Peyer's patch (tissue), 4 donors: Measurements from ENCODE around the gene DUSP9. TPM values are rescaled to one million over a fixed set of nuclear protein-coding genes. Genes with fewer than 3 reads are reported as not detected.

Source experiments
- DNase-seq, 3 donors: peaks; one replicate each; pipeline ENCODE4 v3.0.0-alpha.2; 2017 to 2019
- H3K27ac ChIP-seq, 4 donors: fragments of 200-600 bp; sonication (generic); one replicate each; pipeline ENCODE4 v1.5.1; 2016 to 2019
- H3K27me3 ChIP-seq, 2 donors: fragments of 200-600 bp; sonication (generic); one replicate each; pipeline ENCODE4 v1.5.1; 2019
- H3K36me3 ChIP-seq, 3 donors: fragments of 200-600 bp; sonication (generic); one replicate each; pipeline ENCODE4 v1.5.1; 2016 to 2019
- H3K4me1 ChIP-seq, 4 donors: fragments of 200-600 bp; sonication (generic); one replicate each; pipeline ENCODE4 v1.5.1; 2016 to 2019
- H3K4me3 ChIP-seq, 4 donors: fragments of 200-600 bp; sonication (generic); 1 replicate in 3 of 4; 2 replicates in 1 of 4; pipeline ENCODE4 v1.5.1; 2016 to 2019; ENCODE audit warnings: mild to moderate bottlenecking in 1 of 4
- H3K9me3 ChIP-seq, 4 donors: fragments of 200-600 bp; sonication (generic); one replicate each; pipeline ENCODE4 v1.5.1; 2016 to 2019; ENCODE audit warnings: mild to moderate bottlenecking in 1 of 4
- POLR2A ChIP-seq, 2 donors: fragments of 450-650 bp; IDR thresholded peaks; one replicate each; pipeline ENCODE4 v1.5.1; 2017; ENCODE audit warnings: antibody characterized with exemption in 2 of 2, mild to moderate bottlenecking in 2 of 2, moderate library complexity in 2 of 2
- total RNA-seq, 4 donors: library from RNA; depleted of rRNA; stranded (reverse); fragments of >200 nt; gene quantifications; one replicate each; pipeline ENCODE4 v1.1.0, GENCODE V29; 2016
- TF ChIP-seq, protein P1 (sequence below), 6 experiments: fragments of 450-650 bp in 4 of 6; fragments of 200-600 bp in 2 of 6; sonication (generic) in 1 of 6; IDR thresholded peaks; one replicate each; pipeline ENCODE4 v1.5.1; 2017 to 2019; ENCODE audit warnings: antibody characterized with exemption in 6 of 6, mild to moderate bottlenecking in 3 of 6, moderate library complexity in 1 of 6

Gene DUSP9
- total RNA-seq, 4 donors from 2014 or later, result not detected

DNA sequence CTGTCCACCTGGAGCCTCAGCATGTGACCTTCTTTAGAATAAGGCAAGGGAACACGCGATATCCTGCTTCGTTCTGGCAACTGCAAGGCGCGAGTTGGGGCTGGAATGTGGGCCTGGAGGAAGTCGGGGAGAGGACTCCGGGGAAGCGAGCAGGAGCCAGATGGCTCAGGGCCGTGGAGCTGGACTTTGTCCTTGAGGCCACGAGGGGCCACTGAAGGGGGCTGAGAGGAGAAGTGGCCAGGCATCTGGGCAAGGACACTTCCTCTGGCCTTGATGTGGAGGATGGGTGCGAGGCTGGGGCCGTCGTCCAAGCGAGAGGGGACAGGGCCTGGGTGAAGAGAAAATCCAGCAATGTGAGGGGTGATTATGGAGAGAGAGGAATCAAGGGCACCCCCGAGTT, 12.2 kb upstream of the DUSP9 start:
- H3K27ac ChIP-seq, result no peak overlapping the region
- H3K27me3 ChIP-seq, result no peaks in the 10 kb centered on the region
- no peaks in the 10 kb centered on the region for H3K36me3 ChIP-seq
- no peaks in the 10 kb centered on the region for H3K4me1 ChIP-seq
- DNase-seq, result no peak
- no peak overlapping the region for H3K4me3 ChIP-seq
- H3K9me3 ChIP-seq, result no peaks in the 10 kb centered on the region
- TF ChIP-seq POLR2A (IDR thresholded peaks at IDR 0.05), result no peak
- TF ChIP-seq, protein P1, sequence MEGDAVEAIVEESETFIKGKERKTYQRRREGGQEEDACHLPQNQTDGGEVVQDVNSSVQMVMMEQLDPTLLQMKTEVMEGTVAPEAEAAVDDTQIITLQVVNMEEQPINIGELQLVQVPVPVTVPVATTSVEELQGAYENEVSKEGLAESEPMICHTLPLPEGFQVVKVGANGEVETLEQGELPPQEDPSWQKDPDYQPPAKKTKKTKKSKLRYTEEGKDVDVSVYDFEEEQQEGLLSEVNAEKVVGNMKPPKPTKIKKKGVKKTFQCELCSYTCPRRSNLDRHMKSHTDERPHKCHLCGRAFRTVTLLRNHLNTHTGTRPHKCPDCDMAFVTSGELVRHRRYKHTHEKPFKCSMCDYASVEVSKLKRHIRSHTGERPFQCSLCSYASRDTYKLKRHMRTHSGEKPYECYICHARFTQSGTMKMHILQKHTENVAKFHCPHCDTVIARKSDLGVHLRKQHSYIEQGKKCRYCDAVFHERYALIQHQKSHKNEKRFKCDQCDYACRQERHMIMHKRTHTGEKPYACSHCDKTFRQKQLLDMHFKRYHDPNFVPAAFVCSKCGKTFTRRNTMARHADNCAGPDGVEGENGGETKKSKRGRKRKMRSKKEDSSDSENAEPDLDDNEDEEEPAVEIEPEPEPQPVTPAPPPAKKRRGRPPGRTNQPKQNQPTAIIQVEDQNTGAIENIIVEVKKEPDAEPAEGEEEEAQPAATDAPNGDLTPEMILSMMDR (IDR thresholded peaks at IDR 0.05), result no peak

DNA sequence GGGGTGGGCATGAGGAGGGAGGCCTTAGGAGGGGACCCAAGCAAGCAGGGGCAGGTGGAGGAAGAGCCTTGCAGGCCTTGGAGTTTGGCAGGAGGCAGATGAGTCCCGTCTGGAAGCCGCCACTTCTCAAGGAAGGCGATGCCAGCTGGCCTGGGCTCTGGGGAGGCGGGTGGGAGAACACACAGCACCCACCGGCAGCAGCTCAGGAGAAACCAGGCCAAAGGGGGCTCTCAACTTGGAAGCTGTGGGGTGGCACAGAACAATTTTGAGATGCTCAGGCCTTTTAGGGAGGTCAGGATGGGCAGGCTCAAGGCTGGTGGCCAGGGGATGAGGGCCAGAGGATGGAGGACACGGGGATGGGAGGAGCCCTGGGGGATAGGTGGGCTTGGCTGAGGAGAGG, 11.6 kb upstream of the DUSP9 start:
- H3K36me3 ChIP-seq, result no peaks in the 10 kb centered on the region
- H3K27ac ChIP-seq, result no peak overlapping the region
- no peaks in the 10 kb centered on the region for H3K27me3 ChIP-seq
- DNase-seq, result no peak
- TF ChIP-seq POLR2A (IDR thresholded peaks at IDR 0.05), result no peak
- TF ChIP-seq, protein P1 (IDR thresholded peaks at IDR 0.05), result no peak
- no peaks in the 10 kb centered on the region for H3K9me3 ChIP-seq
- no peak overlapping the region for H3K4me3 ChIP-seq
- H3K4me1 ChIP-seq, result no peaks in the 10 kb centered on the region

DNA sequence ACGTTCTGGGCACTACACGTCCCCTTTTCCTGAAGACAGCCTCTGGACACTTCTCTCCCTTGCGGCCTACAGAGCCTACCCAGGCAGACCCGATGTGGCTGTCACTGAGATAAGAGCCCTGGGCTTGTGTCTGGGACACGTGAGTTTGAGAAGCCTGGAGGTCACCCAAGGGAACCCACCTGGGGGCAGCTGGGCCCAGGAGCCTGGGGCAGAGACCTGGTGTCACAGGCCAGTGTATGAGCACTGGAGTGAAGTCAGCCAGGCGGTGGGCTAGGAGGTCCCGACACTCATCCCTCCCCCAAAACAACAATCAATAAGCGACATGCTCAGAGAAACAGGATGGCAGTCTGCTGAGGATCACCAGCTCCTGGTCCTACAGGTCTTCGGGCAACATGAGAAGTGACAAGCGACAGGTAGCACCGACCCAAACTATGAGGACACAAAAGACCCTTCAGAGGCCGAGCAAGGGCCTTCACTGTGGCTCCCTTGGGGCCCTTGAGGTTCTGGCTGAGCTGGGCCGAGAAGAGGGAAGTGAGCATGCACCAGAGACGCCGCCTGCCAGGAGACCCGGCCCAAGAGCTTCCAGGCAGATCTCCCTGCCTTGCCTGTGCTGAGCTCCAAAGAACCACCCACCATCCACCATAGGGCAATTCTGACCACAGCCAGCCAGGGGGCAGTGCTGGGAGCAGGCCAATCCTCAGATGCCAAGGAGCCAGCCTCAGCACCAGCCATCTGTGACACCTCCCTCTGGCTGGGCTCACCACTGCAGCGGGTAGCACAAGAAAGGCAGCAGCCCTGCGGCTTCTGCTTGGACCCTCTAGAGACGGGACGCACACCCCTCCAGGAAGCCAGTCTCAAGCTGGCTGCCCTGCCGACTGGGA, 11.0 kb upstream of the DUSP9 start:
- DNase-seq, result peak in 2 of 3 donors; percentile 23 to 50
- no peak overlapping the region for H3K4me3 ChIP-seq

DNA sequence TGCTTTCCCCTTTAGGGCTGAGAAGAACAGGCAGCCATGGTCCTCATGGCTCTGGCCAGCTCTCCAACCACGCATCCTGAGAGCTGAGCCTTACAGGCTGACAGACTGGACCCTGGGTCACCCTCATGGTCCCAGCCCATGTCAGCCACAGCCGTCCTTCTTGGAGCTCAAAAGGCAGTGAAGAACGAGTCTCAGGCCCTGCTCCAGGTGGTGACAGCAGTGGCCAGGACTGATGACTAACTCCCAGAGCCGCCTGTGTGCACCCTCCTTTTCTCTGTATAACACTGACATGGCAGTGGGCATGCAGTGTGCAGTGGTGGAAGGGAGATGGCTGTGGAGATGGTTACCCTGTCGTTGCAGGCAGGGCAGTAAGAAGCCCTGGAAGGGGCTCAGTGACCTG, 10.3 kb upstream of the DUSP9 start:
- no peak for DNase-seq
- Histone ChIP-seq H3K27me3 (no peaks in the 10 kb centered on the region), H3K4me1 (no peaks in the 10 kb centered on the region), H3K9me3 (no peaks in the 10 kb centered on the region), H3K36me3 (no peaks in the 10 kb centered on the region), H3K4me3 (no peak overlapping the region), H3K27ac (no peak overlapping the region)
- no peak for TF ChIP-seq POLR2A (IDR thresholded peaks at IDR 0.05)
- TF ChIP-seq, protein P1 (IDR thresholded peaks at IDR 0.05), result no peak

More for the DNA sequence above, 11.0 kb upstream of the DUSP9 start:
- no peaks in the 10 kb centered on the region for H3K9me3 ChIP-seq
- no peak overlapping the region for H3K27ac ChIP-seq
- H3K27me3 ChIP-seq, result no peaks in the 10 kb centered on the region
- H3K4me1 ChIP-seq, result no peaks in the 10 kb centered on the region
- H3K36me3 ChIP-seq, result no peaks in the 10 kb centered on the region
- TF ChIP-seq, protein P1 (IDR thresholded peaks at IDR 0.05), result peak in 2 of 6 experiments; percentile 11 to 18
- no peak for TF ChIP-seq POLR2A (IDR thresholded peaks at IDR 0.05)

DNA sequence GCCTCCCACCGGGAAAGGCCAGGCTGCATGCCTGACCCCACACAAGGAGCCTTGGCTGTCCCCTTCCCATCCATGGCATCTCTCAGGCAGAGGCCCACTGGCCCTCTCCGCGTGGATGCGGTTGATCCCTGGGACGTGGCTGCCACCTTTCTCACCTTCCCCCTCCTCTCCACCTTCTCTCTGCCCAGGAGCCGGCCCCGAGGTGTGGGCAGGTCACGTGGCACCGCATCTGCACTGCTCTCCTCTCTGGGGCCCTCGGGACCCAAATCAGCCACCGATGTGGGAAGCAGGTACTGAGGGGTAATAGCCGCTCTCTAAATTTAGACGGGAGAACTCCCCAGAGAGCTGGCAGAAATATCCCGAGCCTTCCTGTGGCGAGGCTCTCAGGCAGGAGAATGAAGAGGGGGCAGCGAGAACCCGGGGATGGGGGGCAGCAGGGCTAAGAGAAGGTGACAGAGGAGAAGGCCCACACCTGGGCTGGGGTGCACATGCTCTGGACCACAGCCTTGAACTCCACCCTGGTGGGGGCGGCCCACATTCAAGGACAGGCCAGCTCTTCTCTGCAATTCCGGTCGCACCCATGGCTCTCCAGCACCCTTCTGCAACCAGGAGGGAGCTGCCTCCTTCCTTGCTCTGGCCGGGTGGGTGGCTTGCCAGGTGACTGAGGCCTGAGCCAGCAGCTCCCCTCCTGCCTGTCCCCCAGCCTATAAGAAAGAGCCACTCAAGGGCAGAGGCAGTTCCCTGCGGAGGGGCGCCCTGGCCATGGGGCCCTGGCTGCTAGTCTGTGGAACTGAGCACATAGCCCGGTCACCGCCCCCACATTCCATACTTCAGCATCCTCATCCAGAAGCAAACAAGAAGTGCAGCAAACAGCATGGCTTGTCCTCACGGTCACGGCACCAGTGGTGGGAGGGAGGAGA, 9.6 kb upstream of the DUSP9 start:
- H3K27ac ChIP-seq, result no peak overlapping the region
- H3K27me3 ChIP-seq, result no peaks in the 10 kb centered on the region
- peak in 2 of 3 donors; percentile 13 to 33 for DNase-seq
- peaks cover 0 to 6% (median 2%) of the 10 kb centered on the region in 4 donors for H3K4me1 ChIP-seq
- no peak overlapping the region for H3K4me3 ChIP-seq
- H3K9me3 ChIP-seq, result no peaks in the 10 kb centered on the region
- TF ChIP-seq POLR2A (IDR thresholded peaks at IDR 0.05), result no peak
- TF ChIP-seq, protein P1 (IDR thresholded peaks at IDR 0.05), result no peak
- no peaks in the 10 kb centered on the region for H3K36me3 ChIP-seq
